SKM-1 (cell line): ENCODE results near the gene ZBTB44.

Experiments
- DNase-seq: peaks from one replicate; lab custom pipeline; 2025; ENCODE audit not compliant: unreplicated experiment; lab: John Stamatoyannopoulos, UW

ZBTB44 gene

DNA sequence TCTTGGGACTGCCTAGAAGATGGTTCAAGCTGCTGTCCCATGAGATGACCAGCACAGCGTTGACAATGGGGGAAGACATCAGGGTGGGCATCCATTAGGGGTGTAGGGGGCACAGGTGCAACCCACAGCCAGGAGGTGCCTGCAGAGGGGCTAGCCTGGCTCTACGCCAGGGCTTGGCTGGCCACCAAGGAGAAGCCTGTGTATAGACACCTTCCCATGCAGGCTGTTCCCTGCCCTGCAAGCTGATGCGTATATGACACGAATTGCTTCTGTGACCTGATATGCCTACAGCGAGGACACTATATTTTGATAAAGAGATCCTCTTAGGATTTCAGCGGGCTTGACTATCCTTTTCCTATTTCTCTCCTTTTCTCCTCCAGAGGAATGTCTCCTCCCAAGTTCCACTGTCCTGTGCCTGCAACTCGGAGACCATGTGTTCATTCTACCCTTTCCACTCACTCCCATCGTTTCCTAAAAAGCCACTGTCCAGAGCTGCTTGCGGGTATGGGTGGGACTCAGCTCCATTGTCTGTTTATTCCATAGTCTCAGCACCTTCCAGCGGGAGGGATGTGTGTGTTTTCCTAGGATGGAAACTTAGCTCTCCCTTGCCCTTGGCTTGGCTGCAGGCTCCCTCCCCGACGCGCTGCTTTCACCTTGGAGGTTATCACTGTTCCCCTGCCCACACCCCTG, 99.0 kb downstream of the ZBTB44 start:
- no peak for DNase-seq

DNA sequence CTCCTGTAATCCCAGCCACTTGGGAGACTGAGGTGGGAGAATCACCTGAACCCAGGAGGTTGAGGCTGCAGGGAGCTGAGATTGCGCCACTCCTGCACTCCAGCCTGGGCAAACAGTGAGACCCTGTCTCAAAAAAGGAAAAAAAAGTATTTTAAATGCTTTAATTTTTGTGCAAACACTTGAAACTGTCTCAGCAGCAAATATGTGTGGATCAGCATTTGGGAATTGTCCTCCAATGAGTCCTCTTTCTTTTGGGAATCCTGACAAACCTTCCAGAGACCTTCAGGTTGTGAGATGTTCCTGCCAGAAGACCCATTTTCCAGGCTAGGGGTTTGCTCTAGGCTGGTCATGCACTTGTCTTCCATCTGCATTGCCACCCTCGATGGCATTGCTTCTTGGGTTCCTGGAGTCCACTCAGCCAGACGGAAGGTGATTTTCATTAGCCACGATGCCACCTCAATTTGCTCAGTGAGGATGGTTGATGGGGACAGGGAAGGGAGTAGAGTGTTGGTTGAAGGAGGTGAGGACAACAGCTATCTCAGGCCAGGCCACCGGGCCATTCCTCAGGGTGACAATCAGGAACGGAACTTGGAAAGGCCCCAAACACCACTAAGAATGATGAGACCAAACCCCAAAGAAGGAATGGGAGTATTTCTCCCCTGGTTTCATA, 99.7 kb downstream of the ZBTB44 start:
- DNase-seq, result no peak

DNA sequence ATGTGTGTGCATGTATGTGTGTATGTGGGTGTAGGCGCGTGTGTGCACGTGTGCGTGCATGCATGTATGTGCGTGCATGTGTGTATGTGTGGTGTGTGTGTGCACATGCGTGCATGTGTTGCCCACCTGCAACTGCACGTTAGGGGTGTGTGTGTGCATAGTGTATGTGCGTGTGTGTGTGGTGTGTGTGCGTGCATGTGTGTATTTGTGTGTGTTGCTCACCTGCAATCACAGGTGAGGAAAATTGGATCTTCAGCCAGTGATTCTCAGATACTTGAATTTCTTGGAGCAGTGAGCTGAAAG, 100.8 kb downstream of the ZBTB44 start:
- DNase-seq, result no peak

DNA sequence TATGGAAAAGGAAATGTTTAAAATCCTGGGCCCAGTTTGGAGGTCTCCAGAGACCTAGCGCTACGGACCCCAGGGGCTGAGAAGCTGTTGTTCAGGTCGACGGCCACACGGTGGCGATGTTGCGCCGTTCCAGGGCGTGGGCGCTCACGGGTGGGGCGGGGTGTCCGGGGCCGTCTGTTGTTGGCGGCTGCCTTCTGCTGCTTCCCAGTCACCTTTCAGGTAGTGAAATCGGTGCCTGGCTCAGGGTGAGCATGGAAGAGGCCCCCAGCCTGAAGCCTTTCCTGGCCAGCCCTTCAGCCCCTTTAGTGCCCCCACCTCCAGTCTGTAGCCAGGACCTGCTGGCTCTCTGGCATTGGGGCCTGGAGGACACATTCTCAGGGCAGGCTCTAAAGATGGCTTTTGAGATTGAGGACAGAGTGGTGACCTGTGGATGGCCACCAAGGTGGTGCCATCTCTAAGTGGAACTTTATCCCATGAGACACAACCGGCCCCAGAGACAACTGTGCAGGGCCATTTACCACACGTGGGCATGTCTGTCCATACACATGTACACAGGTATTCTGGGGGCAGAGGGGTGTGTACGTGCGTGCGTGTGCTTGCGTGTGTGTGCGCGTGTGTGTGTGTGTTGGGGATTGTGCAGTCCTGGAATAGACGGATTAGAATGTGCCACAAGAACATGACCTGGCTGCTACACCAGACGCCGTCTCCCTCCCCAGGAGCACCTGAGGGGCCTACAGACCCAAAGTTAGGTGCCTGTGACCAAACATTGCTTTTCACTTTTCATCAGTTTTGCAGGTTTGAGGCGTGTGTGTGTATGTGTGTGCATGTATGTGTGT, 101.4 kb downstream of the ZBTB44 start:
- DNase-seq, result no peak

DNA sequence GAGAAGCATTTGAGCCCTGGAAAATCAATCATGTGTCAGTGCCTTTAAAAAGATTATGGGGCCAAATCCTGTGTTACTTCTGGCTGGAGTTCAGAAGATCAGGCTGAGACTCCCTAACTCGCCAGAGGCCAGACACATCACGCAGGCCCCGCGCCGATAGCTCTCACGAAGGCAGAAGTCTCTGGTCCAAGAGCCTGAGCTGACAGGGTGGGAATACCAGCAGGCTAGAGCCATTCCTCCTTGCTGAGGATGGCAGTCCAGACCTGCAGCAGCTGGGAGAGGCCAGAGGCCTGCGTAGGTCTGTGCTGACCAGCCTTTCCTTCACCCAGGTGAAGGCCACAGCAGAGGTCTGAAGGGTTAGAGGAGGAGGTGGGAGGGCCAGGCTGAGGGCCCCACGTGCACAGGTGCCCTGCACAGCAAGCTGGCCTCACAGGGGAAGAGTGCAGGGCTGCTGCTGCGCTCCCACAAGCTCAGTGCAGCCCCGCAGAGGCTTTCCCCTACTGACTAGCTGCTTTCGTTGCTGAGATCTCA, 102.2 kb downstream of the ZBTB44 start:
- no peak for DNase-seq

DNA sequence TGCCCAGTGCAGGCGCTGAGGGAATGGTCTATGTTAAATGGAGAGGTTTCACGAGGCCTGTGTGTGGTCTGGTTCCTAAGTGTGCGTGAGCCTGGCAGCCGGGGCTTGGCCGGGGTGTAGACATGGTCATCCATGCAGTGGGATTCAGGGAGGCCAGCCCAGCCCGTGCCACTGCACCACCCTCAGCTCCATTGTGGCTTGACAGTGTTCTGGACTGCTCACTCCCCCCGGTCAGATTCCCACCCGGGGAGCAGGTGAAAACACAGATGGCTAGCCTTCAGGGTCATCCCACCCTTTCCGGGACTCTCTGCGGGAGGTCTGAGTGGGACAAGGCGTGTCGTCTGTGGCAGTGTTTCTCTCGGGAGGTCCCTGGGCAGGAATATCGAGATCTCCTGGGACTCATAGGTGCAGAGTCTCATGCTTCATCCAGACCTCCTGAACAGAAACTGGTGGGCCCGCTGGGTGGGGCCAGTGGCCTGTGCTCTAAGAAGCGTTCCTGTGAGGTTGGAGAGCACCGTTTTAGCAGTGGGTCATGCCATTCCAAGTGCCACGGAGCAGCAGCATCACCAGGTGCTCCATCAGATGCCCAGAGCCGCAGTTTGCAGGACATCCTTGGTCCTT, 102.8 kb downstream of the ZBTB44 start:
- no peak for DNase-seq

- no peak for DNase-seq
Measured at GRCh38 chr11:130211144-130211543, 103.6 kb downstream of the ZBTB44 start.

GRCh38 chr11:130209954-130210854, 104.5 kb downstream of the ZBTB44 start:
- no peak for DNase-seq

DNA sequence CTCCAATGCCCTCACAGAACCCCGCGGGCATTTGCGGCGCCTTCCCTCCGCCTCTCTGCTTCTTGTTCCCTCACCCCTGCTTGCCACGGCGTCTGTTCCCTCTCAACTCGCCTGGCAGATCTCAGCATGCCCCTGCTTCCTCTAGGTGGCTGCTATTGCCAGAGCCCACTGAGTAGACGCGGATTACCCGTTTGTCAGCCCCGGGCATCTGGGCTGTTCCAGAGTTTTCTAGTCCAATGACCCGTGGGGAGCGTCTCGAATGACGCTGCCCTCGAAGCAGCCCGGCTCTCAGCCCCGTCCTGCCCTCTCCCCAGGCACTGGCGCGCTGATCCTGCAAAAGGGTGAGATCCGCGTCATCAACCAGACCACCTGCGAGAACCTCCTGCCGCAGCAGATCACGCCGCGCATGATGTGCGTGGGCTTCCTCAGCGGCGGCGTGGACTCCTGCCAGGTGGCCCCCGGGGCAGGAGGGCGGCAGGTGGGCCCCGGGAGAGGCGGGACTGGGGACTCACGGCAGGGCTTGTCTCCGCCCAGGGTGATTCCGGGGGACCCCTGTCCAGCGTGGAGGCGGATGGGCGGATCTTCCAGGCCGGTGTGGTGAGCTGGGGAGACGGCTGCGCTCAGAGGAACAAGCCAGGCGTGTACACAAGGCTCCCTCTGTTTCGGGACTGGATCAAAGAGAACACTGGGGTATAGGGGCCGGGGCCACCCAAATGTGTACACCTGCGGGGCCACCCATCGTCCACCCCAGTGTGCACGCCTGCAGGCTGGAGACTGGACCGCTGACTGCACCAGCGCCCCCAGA, 105.4 kb downstream of the ZBTB44 start:
- no peak for DNase-seq

GRCh38 chr11:130208241-130209127, 106.2 kb downstream of the ZBTB44 start:
- DNase-seq, result no peak

- DNase-seq, result no peak
Measured at GRCh38 chr11:130206141-130206540, 108.6 kb downstream of the ZBTB44 start.

GRCh38 chr11:130204703-130205095, 110.0 kb downstream of the ZBTB44 start:
- DNase-seq, result no peak

GRCh38 chr11:130203766-130204702, 110.7 kb downstream of the ZBTB44 start:
- no peak for DNase-seq

GRCh38 chr11:130202818-130203689, 111.7 kb downstream of the ZBTB44 start:
- DNase-seq, result no peak

- no peak for DNase-seq
Measured at GRCh38 chr11:130202009-130202817, 112.5 kb downstream of the ZBTB44 start.

DNA sequence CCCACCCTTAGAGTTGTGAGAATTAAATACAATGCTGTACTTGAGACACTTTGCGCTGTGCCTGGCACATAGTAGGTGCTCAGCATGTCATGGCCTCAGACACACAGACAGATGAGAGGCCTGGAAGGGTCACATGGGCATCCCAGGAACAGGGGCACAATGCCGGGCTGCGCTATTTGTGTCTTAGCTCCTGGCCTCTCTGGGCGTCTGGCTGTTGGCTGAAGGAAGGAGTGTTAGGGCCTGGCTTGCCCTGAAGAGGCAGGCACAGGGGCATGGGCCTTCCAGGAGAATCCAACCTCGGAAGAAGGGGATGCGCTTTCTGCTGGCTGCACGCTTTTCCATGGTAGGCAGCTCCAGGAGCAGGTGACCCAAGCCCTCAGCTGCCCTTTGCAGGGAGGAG, 113.7 kb downstream of the ZBTB44 start:
- DNase-seq, result no peak
